HEK293 (cell line): ENCODE measurements around the gene TPI1.

Source experiments
- CTCF ChIA-PET: fragments of 350-600 bp; formaldehyde crosslinking; extraction: SDS; loops from one replicate; lab custom pipeline; 2021; ENCODE audit warnings: antibody characterized with exemption; lab: Yijun Ruan, JAX
- POLR2A ChIA-PET: fragments of 300-600 bp; formaldehyde crosslinking; extraction: SDS; loops from one replicate; lab custom pipeline; 2020; ENCODE audit warnings: antibody characterized with exemption, inconsistent platforms; lab: Yijun Ruan, JAX
- H3K27ac ChIP-seq: fragments of 200-500 bp; sonication (Bioruptor generic); 2 replicates; pipeline ENCODE4 v1.5.1; 2014; ENCODE audit warnings: low read depth, low read length, control low read depth, inconsistent platforms; ENCODE audit errors: extremely low read depth
- H3K36me3 ChIP-seq, 2 experiments: fragments of 200-500 bp in 1 of 2; sonication (Bioruptor generic) in 1 of 2; 1 replicate in 1 of 2; 2 replicates in 1 of 2; pipeline ENCODE4 v1.5.1; 2014 to 2017; ENCODE audit warnings: inconsistent platforms in 2 of 2, low read length in 2 of 2; ENCODE audit not compliant: control insufficient read depth in 2 of 2, insufficient read depth in 1 of 2
- H3K4me1 ChIP-seq: fragments of 200-500 bp; sonication (Bioruptor generic); 2 replicates; pipeline ENCODE4 v1.5.1; 2014; ENCODE audit warnings: mild to moderate bottlenecking, low read length, inconsistent platforms; ENCODE audit not compliant: control insufficient read depth, insufficient read depth
- H3K4me3 ChIP-seq: 2 replicates; pipeline ENCODE4 v1.5.1; 2011; ENCODE audit warnings: low read depth, mild to moderate bottlenecking, control low read depth, low read length, moderate library complexity
- H3K9me3 ChIP-seq: fragments of 200-500 bp; sonication (Bioruptor generic); 2 replicates; pipeline ENCODE4 v1.5.1; 2014; ENCODE audit warnings: low read depth, low read length, inconsistent platforms; ENCODE audit not compliant: control insufficient read depth, insufficient read depth
- ELK4 ChIP-seq: IDR thresholded peaks from 2 replicates; pipeline ENCODE4 v1.6.1; 2011; ENCODE audit warnings: mild to moderate bottlenecking, low read depth, low read length, borderline replicate concordance
- KLF17 ChIP-seq: fragments of 450-650 bp; formaldehyde crosslinking; IDR thresholded peaks from 2 replicates; pipeline ENCODE4 v1.5.1; 2016; ENCODE audit warnings: missing biosample characterization, missing genetic modification characterization
- PRDM4 ChIP-seq: fragments of 450-650 bp; formaldehyde crosslinking; IDR thresholded peaks from 2 replicates; pipeline ENCODE4 v1.5.1; 2017; ENCODE audit warnings: missing biosample characterization, missing genetic modification characterization
- REST ChIP-seq: fragments of 450-650 bp; formaldehyde crosslinking; IDR thresholded peaks from 2 replicates; pipeline ENCODE4 v1.5.1; 2016; ENCODE audit warnings: missing biosample characterization, missing genetic modification characterization
- ZBTB17 ChIP-seq: fragments of 450-650 bp; formaldehyde crosslinking; IDR thresholded peaks from 2 replicates; pipeline ENCODE4 v1.5.1; 2016; ENCODE audit warnings: missing biosample characterization, missing genetic modification characterization
- ZBTB6 ChIP-seq: fragments of 450-650 bp; formaldehyde crosslinking; IDR thresholded peaks from 2 replicates; pipeline ENCODE4 v1.5.1; 2017; ENCODE audit warnings: missing biosample characterization, missing genetic modification characterization
- ZNF18 ChIP-seq: fragments of 450-650 bp; formaldehyde crosslinking; IDR thresholded peaks from 2 replicates; pipeline ENCODE4 v1.5.1; 2016; ENCODE audit warnings: missing biosample characterization, missing genetic modification characterization
- ZNF223 ChIP-seq: fragments of 450-650 bp; formaldehyde crosslinking; IDR thresholded peaks from 2 replicates; pipeline ENCODE4 v1.5.1; 2016; ENCODE audit warnings: missing biosample characterization, missing genetic modification characterization
- ZNF24 ChIP-seq: fragments of 450-650 bp; formaldehyde crosslinking; IDR thresholded peaks from 2 replicates; pipeline ENCODE4 v1.5.1; 2016; ENCODE audit warnings: missing biosample characterization, missing genetic modification characterization
- ZNF274 ChIP-seq, 2 experiments: fragments of 200-500 bp in 1 of 2; fragments of 450-650 bp in 1 of 2; sonication (Bioruptor generic) in 1 of 2; formaldehyde crosslinking in 1 of 2; IDR thresholded peaks; 2 replicates each; pipeline versions ENCODE4 v1.5.1 to v1.6.1; 2014 to 2016; ENCODE audit warnings: borderline replicate concordance in 1 of 2, inconsistent platforms in 1 of 2, low read length in 1 of 2, missing biosample characterization in 1 of 2, missing genetic modification characterization in 1 of 2
- ZNF341 ChIP-seq: fragments of 450-650 bp; formaldehyde crosslinking; IDR thresholded peaks from 2 replicates; pipeline ENCODE4; 2016; ENCODE audit warnings: low read depth, missing biosample characterization, missing genetic modification characterization
- ZNF404 ChIP-seq: fragments of 450-650 bp; formaldehyde crosslinking; IDR thresholded peaks from 2 replicates; pipeline ENCODE4 v1.5.1; 2017; ENCODE audit warnings: missing biosample characterization, missing genetic modification characterization
- ZNF423 ChIP-seq: fragments of 450-650 bp; formaldehyde crosslinking; IDR thresholded peaks from 2 replicates; pipeline ENCODE4 v1.5.1; 2016; ENCODE audit warnings: missing biosample characterization, missing genetic modification characterization
- ZNF473 ChIP-seq: fragments of 450-650 bp; formaldehyde crosslinking; IDR thresholded peaks from 2 replicates; pipeline ENCODE4 v1.5.1; 2017; ENCODE audit warnings: missing biosample characterization, missing genetic modification characterization
- ZNF513 ChIP-seq: fragments of 450-650 bp; IDR thresholded peaks from 2 replicates; pipeline ENCODE4 v1.5.1; 2018; ENCODE audit warnings: missing biosample characterization, missing genetic modification characterization
- ZNF571 ChIP-seq: fragments of 450-650 bp; formaldehyde crosslinking; IDR thresholded peaks from 2 replicates; pipeline ENCODE4 v1.5.0; 2017; ENCODE audit warnings: missing biosample characterization, missing genetic modification characterization
- ZNF629 ChIP-seq: fragments of 450-650 bp; formaldehyde crosslinking; IDR thresholded peaks from 2 replicates; pipeline ENCODE4 v1.5.1; 2017; ENCODE audit warnings: missing biosample characterization, missing genetic modification characterization
- ZNF670 ChIP-seq: fragments of 450-650 bp; formaldehyde crosslinking; IDR thresholded peaks from 2 replicates; pipeline ENCODE4 v1.5.1; 2016; ENCODE audit warnings: missing biosample characterization, missing genetic modification characterization, low read depth
- ZNF791 ChIP-seq: fragments of 450-650 bp; formaldehyde crosslinking; IDR thresholded peaks from 2 replicates; pipeline ENCODE4 v1.5.1; 2016; ENCODE audit warnings: missing biosample characterization, missing genetic modification characterization
- ZNF837 ChIP-seq: fragments of 450-650 bp; formaldehyde crosslinking; IDR thresholded peaks from 2 replicates; pipeline ENCODE4 v1.5.1; 2016; ENCODE audit warnings: missing biosample characterization, missing genetic modification characterization

Gene TPI1

GRCh38 chr12:6899427-6899826 is 32.1 kb downstream of the TPI1 start:
- TF ChIP-seq ZNF341 (tag by site-specific recombination) (no peak), ZNF423 (tag by site-specific recombination) (no peak), ZNF629 (tag by site-specific recombination) (no peak), ZNF404 (tag by site-specific recombination) (no peak), ZNF670 (tag by site-specific recombination) (no peak), REST (tag by site-specific recombination) (no peak), ZNF18 (tag by site-specific recombination) (no peak), ZNF571 (tag by site-specific recombination) (no peak), ZNF223 (tag by site-specific recombination) (no peak), ZNF837 (tag by site-specific recombination) (no peak)
- TF ChIP-seq, all 188 proteins: peak for 0
- Histone ChIP-seq H3K4me1 (peaks cover 13% of the 10 kb centered on the region; the same call in 1 of the 2 replicates), H3K9me3 (no peaks in the 10 kb centered on the region), H3K36me3 (no peaks in the 10 kb centered on the region), H3K27ac (no peak overlapping the region), H3K4me3 (no peak overlapping the region)
- ChIA-PET CTCF (interaction anchor here (0.8 to 1.7 kb wide), 2 partner anchors 16 to 29 kb away, joined by 3 to 5 read pairs; no protein-coding TSS in a partner anchor), POLR2A (no interaction called here)

- Histone ChIP-seq H3K27ac (no peak overlapping the region), H3K4me3 (no peak overlapping the region), H3K9me3 (no peaks in the 10 kb centered on the region), H3K4me1 (peaks cover 13% of the 10 kb centered on the region; the same call in 1 of the 2 replicates), H3K36me3 (no peaks in the 10 kb centered on the region)
- ChIA-PET CTCF (interaction anchor here (1.7 kb wide), 1 partner anchor 30 kb away, joined by 5 read pairs; no protein-coding TSS in a partner anchor), POLR2A (no interaction called here)
- TF ChIP-seq ZNF791 (tag by site-specific recombination) (no peak), ELK4 (no peak), ZBTB17 (tag by site-specific recombination) (peak; percentile 58), ZNF24 (no peak), ZNF274 (IDR thresholded peaks at IDR 0.05; ENCODE audit: low read length) (no peak), ZNF274 (tag by site-specific recombination; IDR thresholded peaks at IDR 0.05; ENCODE audit: borderline replicate concordance) (no peak), ZBTB6 (tag by site-specific recombination) (peak; percentile 47), ZNF513 (no peak), ZNF473 (no peak), PRDM4 (no peak), KLF17 (tag by site-specific recombination) (no peak)
These were observed 32.6 kb downstream of the TPI1 start for GRCh38 chr12:6899837-6900519.
